GM23338 (cell line): ENCODE measurements around the gene COQ10B. TPM values are rescaled to one million over a fixed set of nuclear protein-coding genes. Genes with fewer than 3 reads are reported as not detected.

Experiments
- ATAC-seq: fragments of 200-7000 bp; cut with Tn5 transposase; 3 replicates; pipeline ENCODE4 v1.9.1; 2020
- DNase-seq: peaks from one replicate; pipeline ENCODE4 v3.0.0-alpha.2; 2015; ENCODE audit warnings: low spot score
- H2AFZ ChIP-seq: fragments of 200-600 bp; sonication (generic); 2 replicates; pipeline ENCODE4 v1.8.0; 2016; ENCODE audit warnings: antibody characterized with exemption, mild to moderate bottlenecking, moderate library complexity
- H3F3A ChIP-seq: fragments of 200-600 bp; sonication (generic); replicated peaks from 2 replicates; pipeline ENCODE4 v1.8.0; 2017; ENCODE audit warnings: antibody characterized with exemption, mixed run types, low read depth
- H3K27ac ChIP-seq: fragments of 200-600 bp; sonication (generic); 2 replicates; pipeline ENCODE4 v1.6.1; 2016; ENCODE audit warnings: low read depth
- H3K27me3 ChIP-seq: fragments of 200-600 bp; sonication (generic); 2 replicates; pipeline ENCODE4 v1.8.0; 2016; ENCODE audit warnings: mild to moderate bottlenecking, mixed run types, moderate library complexity; ENCODE audit not compliant: insufficient read depth
- H3K36me3 ChIP-seq: fragments of 200-600 bp; sonication (generic); 2 replicates; pipeline ENCODE4 v1.8.0; 2016; ENCODE audit warnings: mild to moderate bottlenecking; ENCODE audit not compliant: insufficient read depth
- H3K4me1 ChIP-seq: fragments of 200-600 bp; sonication (generic); 2 replicates; pipeline ENCODE4 v1.8.0; 2016; ENCODE audit warnings: mild to moderate bottlenecking, moderate library complexity; ENCODE audit not compliant: insufficient read depth
- H3K4me2 ChIP-seq: fragments of 200-600 bp; sonication (generic); 2 replicates; pipeline ENCODE4 v1.7.1; 2017; ENCODE audit warnings: mixed run types
- H3K4me3 ChIP-seq: fragments of 200-600 bp; sonication (generic); 2 replicates; pipeline ENCODE4 v1.6.1; 2016; ENCODE audit warnings: mixed run types
- H3K79me2 ChIP-seq: fragments of 200-600 bp; sonication (generic); replicated peaks from 2 replicates; pipeline ENCODE4 v1.8.0; 2017; ENCODE audit warnings: mild to moderate bottlenecking; ENCODE audit not compliant: insufficient read depth
- H3K9me2 ChIP-seq: fragments of 200-600 bp; sonication (generic); 2 replicates; pipeline ENCODE4 v1.8.0; 2017; ENCODE audit not compliant: insufficient read depth
- H4K20me1 ChIP-seq: fragments of 200-600 bp; sonication (generic); replicated peaks from 2 replicates; pipeline ENCODE4 v1.8.0; 2017; ENCODE audit warnings: mild to moderate bottlenecking; ENCODE audit not compliant: insufficient read depth
- H3K27ac Mint-ChIP-seq: 2 replicates; pipeline ENCODE4 v1.8.0; 2020; ENCODE audit warnings: inconsistent platforms, mild to moderate bottlenecking, moderate library complexity, mixed read lengths
- H3K27me3 Mint-ChIP-seq: 3 replicates; pipeline ENCODE4 v1.8.0; 2022; ENCODE audit warnings: low read depth, mild to moderate bottlenecking, moderate library complexity, mixed read lengths, inconsistent platforms; ENCODE audit not compliant: insufficient read depth, poor library complexity
- H3K36me3 Mint-ChIP-seq: 3 replicates; pipeline ENCODE4 v1.8.0; 2021; ENCODE audit warnings: low read depth, mild to moderate bottlenecking, inconsistent platforms, moderate library complexity, mixed read lengths
- H3K4me1 Mint-ChIP-seq: 3 replicates; pipeline ENCODE4 v1.8.0; 2020; ENCODE audit warnings: mild to moderate bottlenecking, inconsistent platforms, mixed read lengths
- H3K4me3 Mint-ChIP-seq: 3 replicates; pipeline ENCODE4 v1.8.0; 2021; ENCODE audit warnings: moderate library complexity, mild to moderate bottlenecking, inconsistent platforms, mixed read lengths
- H3K9me3 Mint-ChIP-seq: 3 replicates; pipeline ENCODE4 v1.8.0; 2020; ENCODE audit warnings: moderate library complexity, mild to moderate bottlenecking, inconsistent platforms, mixed read lengths
- CREB1 ChIP-seq: fragments of 250-450 bp; sonication (Bioruptor Pico); IDR thresholded peaks from 2 replicates; pipeline ENCODE4 v1.5.0; 2020; ENCODE audit warnings: low read depth, mild to moderate bottlenecking, moderate library complexity
- ETS1 ChIP-seq: IDR thresholded peaks from 2 replicates; pipeline ENCODE4 v1.6.1; 2016; ENCODE audit warnings: antibody characterized with exemption
- EZH2 ChIP-seq: fragments of 200-600 bp; sonication (generic); IDR thresholded peaks from one replicate; pipeline ENCODE4 v1.8.0; 2017; ENCODE audit warnings: antibody characterized with exemption, mild to moderate bottlenecking, low read depth; ENCODE audit not compliant: unreplicated experiment
- EZH2phosphoT487 ChIP-seq: fragments of 200-600 bp; sonication (generic); IDR thresholded peaks from one replicate; pipeline ENCODE4 v1.8.1; 2018; ENCODE audit warnings: antibody characterized with exemption; ENCODE audit not compliant: unreplicated experiment
- JUNB ChIP-seq: IDR thresholded peaks from one replicate; pipeline ENCODE4 v1.6.1; 2016; ENCODE audit warnings: antibody characterized with exemption; ENCODE audit not compliant: unreplicated experiment
- NANOG ChIP-seq: IDR thresholded peaks from 2 replicates; pipeline ENCODE4 v1.6.1; 2016; ENCODE audit warnings: antibody characterized with exemption, borderline replicate concordance
- POLR2AphosphoS5 ChIP-seq: IDR thresholded peaks from 2 replicates; pipeline ENCODE4 v1.6.1; 2016; ENCODE audit warnings: antibody characterized with exemption, low read depth
- REST ChIP-seq: IDR thresholded peaks from one replicate; pipeline ENCODE4 v1.6.1; 2018; ENCODE audit warnings: antibody characterized with exemption; ENCODE audit not compliant: unreplicated experiment
- STAT1 ChIP-seq: IDR thresholded peaks from one replicate; pipeline ENCODE4 v1.6.1; 2016; ENCODE audit warnings: antibody characterized with exemption; ENCODE audit not compliant: unreplicated experiment
- ZNF114 ChIP-seq: fragments of 250-450 bp; sonication (Bioruptor Pico); IDR thresholded peaks from 2 replicates; pipeline ENCODE4 v1.5.0; 2020; ENCODE audit warnings: mild to moderate bottlenecking, moderate library complexity
- ZNF462 ChIP-seq: fragments of 250-450 bp; sonication (Bioruptor Pico); IDR thresholded peaks from 2 replicates; pipeline ENCODE4 v1.5.0; 2020; ENCODE audit warnings: mild to moderate bottlenecking, moderate library complexity
- polyA plus RNA-seq: library from polyadenylated mRNA; unstranded; fragments of >200 nt; fragmentation: Nextera tagmentation; extraction: Ambion mirVana; gene quantifications from 2 replicates; pipeline ENCODE4 v1.2.1, GENCODE V29; 2016
- total RNA-seq: library from RNA; depleted of rRNA; stranded (reverse); fragments of >200 nt; shearing (Covaris generic); gene quantifications from 2 replicates; pipeline ENCODE4 v1.2.3, GENCODE V29; 2014

COQ10B gene
- total and polyA plus RNA-seq, 2 experiments from 2014 or later, result 26.1 to 27.6 TPM

GRCh38 chr2:197416268-197416667 is 37.1 kb upstream of the COQ10B start:
- TF ChIP-seq ETS1 (no peak), NANOG (no peak), REST (no peak), ZNF462 (CRISPR knock-in tag) (no peak), EZH2 (no peak), STAT1 (no peak), ZNF114 (no peak), POLR2AphosphoS5 (no peak), JUNB (no peak), EZH2phosphoT487 (no peak), CREB1 (CRISPR knock-in tag) (no peak)
- Histone ChIP-seq H3K27me3 (no peaks in the 10 kb centered on the region), H3K36me3 (peaks cover 83% of the 10 kb centered on the region), H4K20me1 (peaks cover 31% of the 10 kb centered on the region), H3K4me1 (no peaks in the 10 kb centered on the region), H3F3A (peaks cover 19% of the 10 kb centered on the region), H3K4me3 (no peak overlapping the region), H3K79me2 (peaks cover 68% of the 10 kb centered on the region), H3K4me2 (no peak overlapping the region), H3K9me2 (no peaks in the 10 kb centered on the region), H3K27ac (no peak overlapping the region), H2AFZ (no peak overlapping the region)
- DNase-seq (no peak), ATAC-seq (no peak)
- Mint-ChIP-seq H3K4me1 (no peaks in the 10 kb centered on the region), H3K27me3 (peaks cover 3% of the 10 kb centered on the region), H3K4me3 (no peak overlapping the region), H3K36me3 (peaks cover 76% of the 10 kb centered on the region), H3K27ac (no peak overlapping the region), H3K9me3 (no peaks in the 10 kb centered on the region)
